Measurements from ENCODE around the gene HPN.
"Not testable (repeated sequence)": the region's sequence is repeated elsewhere in the genome, so short reads cannot be mapped to it uniquely, and the experiment has no call there.

Gene HPN

DNA sequence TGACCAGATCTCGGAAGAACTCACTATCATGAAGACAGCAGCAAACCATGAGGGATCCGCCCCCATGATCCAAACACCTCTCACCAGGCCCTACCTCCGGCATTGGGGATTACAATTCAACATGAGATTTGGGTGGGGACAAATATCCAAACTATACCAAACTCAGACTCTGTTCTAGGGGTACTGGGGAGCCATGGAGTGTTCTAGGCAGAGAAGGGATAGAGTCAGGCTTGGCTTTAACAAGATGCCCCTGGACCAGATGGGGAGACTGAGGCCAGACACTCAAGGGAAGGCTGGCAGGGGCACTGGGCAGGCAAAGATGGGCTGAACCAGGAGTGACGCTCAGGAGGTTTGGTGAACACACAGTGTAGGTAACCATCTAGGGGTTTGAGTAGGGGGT, 23.1 kb upstream of the HPN start:
- H3K4me1 ChIP-seq (ENCODE audit: control insufficient read depth, insufficient read depth, low read length) = no peaks in the 10 kb centered on the region
- H3K36me3 ChIP-seq (ENCODE audit: control insufficient read depth, insufficient read depth, low read length) = peaks cover 97% of the 10 kb centered on the region
- H3K9me3 ChIP-seq (ENCODE audit: control insufficient read depth, insufficient read depth, low read length) = no peaks in the 10 kb centered on the region
- no peak overlapping the region for H3K4me3 ChIP-seq (ENCODE audit: low read depth, low read length)
- H3K9ac ChIP-seq (ENCODE audit: low read depth, low read length) = no peak overlapping the region
- H3K27ac ChIP-seq (ENCODE audit: low read depth, low read length) = no peak overlapping the region
- no peaks in the 10 kb centered on the region for H3K27me3 ChIP-seq (ENCODE audit: control insufficient read depth, insufficient read depth, low read length)

DNA sequence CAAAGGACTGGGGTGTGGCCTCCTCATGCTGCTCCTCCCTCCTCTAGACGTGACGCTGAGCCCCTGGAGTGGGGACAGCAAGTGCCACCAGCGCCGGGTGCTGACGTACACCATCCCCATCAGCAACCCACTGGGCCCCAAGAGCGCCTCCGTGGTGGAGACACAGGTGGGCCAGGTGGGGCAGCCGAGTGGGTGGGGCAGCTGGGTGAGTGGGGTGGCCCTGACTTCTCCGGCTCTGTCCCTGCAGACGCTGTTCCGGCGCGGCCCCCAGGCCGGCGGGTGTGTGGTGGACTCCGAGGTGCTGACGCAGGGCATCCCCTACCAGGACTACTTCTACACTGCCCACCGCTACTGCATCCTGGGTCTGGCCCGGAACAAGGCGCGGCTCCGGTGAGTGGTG, 22.4 kb upstream of the HPN start:
- H3K36me3 ChIP-seq (ENCODE audit: control insufficient read depth, insufficient read depth, low read length) = peaks cover 97% of the 10 kb centered on the region
- no peaks in the 10 kb centered on the region for H3K27me3 ChIP-seq (ENCODE audit: control insufficient read depth, insufficient read depth, low read length)
- H3K9me3 ChIP-seq (ENCODE audit: control insufficient read depth, insufficient read depth, low read length) = no peaks in the 10 kb centered on the region
- no peak overlapping the region for H3K27ac ChIP-seq (ENCODE audit: low read depth, low read length)
- no peaks in the 10 kb centered on the region for H3K4me1 ChIP-seq (ENCODE audit: control insufficient read depth, insufficient read depth, low read length)
- H3K9ac ChIP-seq (ENCODE audit: low read depth, low read length) = no peak overlapping the region
- H3K4me3 ChIP-seq (ENCODE audit: low read depth, low read length) = no peak overlapping the region

DNA sequence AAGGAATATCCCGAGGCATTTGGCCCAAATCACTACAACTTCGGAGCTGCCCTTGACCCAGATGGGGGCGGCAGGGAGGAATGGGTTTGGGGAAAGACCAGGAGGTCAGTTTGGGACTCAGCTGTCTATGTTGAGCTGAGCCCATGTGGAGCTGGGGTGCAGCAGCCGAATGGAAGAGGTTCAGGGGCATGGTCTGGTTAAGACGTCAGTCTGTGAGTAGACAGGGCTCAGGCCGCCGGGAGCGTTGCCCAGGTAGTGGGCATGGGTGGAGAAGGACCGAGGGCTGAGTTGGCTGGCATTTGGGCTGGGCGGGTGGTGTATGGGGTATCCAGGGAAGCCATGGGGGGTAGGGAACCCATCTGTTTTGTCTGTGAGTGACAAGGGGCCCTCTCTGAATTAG, 20.5 kb upstream of the HPN start:
- H3K36me3 ChIP-seq (ENCODE audit: control insufficient read depth, insufficient read depth, low read length) = peaks cover 97% of the 10 kb centered on the region
- no peak overlapping the region for H3K4me3 ChIP-seq (ENCODE audit: low read depth, low read length)
- H3K9ac ChIP-seq (ENCODE audit: low read depth, low read length) = no peak overlapping the region
- H3K9me3 ChIP-seq (ENCODE audit: control insufficient read depth, insufficient read depth, low read length) = no peaks in the 10 kb centered on the region
- H3K27ac ChIP-seq (ENCODE audit: low read depth, low read length) = no peak overlapping the region
- no peaks in the 10 kb centered on the region for H3K4me1 ChIP-seq (ENCODE audit: control insufficient read depth, insufficient read depth, low read length)
- H3K27me3 ChIP-seq (ENCODE audit: control insufficient read depth, insufficient read depth, low read length) = no peaks in the 10 kb centered on the region

DNA sequence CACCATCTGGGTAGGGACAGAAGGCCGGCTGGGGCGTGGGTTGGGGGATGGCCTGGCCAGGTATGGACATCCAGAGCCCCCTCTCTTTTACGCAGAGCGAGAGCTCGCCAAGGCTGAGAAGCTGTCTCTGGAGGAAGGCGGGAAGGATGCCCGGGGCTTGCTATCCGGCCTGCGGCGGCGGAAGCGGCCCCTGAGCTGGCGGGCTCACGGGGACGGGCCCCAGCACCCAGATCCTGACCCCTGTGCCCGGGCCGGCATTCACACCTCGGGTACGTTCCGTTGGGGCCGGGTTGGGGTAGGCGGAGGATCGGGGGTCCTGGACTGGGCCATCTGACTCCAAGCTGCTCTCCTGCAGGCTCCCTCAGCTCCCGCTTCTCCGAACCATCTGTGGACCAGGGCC, 19.9 kb upstream of the HPN start:
- no peak overlapping the region for H3K9ac ChIP-seq (ENCODE audit: low read depth, low read length)
- no peak overlapping the region for H3K27ac ChIP-seq (ENCODE audit: low read depth, low read length)
- H3K27me3 ChIP-seq (ENCODE audit: control insufficient read depth, insufficient read depth, low read length) = no peaks in the 10 kb centered on the region
- no peaks in the 10 kb centered on the region for H3K4me1 ChIP-seq (ENCODE audit: control insufficient read depth, insufficient read depth, low read length)
- peaks cover 98% of the 10 kb centered on the region for H3K36me3 ChIP-seq (ENCODE audit: control insufficient read depth, insufficient read depth, low read length)
- H3K9me3 ChIP-seq (ENCODE audit: control insufficient read depth, insufficient read depth, low read length) = no peaks in the 10 kb centered on the region
- no peak overlapping the region for H3K4me3 ChIP-seq (ENCODE audit: low read depth, low read length)

DNA sequence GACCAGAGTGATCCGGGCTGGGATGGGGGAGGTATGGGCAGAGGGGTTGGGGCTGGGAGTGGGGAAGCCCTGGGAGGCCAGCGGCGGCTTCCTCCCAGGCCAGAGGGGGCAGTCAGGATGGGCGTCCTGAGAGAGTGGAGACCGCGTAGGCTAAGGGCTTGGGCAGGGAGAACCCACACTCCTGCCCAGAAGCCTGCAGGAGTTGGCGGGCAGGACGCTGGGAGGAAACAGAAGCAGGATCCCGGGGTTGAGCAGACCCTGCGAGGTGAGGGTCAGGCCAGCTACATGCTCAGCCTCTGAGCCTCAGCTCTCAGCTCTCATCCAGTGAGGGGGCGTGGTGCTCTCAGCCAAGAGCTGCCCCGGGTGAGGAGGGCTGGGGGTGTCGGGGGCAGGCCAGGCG, 19.1 kb upstream of the HPN start:
- Histone ChIP-seq H3K36me3 (ENCODE audit: control insufficient read depth, insufficient read depth, low read length) (peaks cover 99% of the 10 kb centered on the region), H3K4me1 (ENCODE audit: control insufficient read depth, insufficient read depth, low read length) (no peaks in the 10 kb centered on the region), H3K27ac (ENCODE audit: low read depth, low read length) (no peak overlapping the region), H3K27me3 (ENCODE audit: control insufficient read depth, insufficient read depth, low read length) (no peaks in the 10 kb centered on the region), H3K4me3 (ENCODE audit: low read depth, low read length) (no peak overlapping the region), H3K9ac (ENCODE audit: low read depth, low read length) (no peak overlapping the region), H3K9me3 (ENCODE audit: control insufficient read depth, insufficient read depth, low read length) (no peaks in the 10 kb centered on the region)

DNA sequence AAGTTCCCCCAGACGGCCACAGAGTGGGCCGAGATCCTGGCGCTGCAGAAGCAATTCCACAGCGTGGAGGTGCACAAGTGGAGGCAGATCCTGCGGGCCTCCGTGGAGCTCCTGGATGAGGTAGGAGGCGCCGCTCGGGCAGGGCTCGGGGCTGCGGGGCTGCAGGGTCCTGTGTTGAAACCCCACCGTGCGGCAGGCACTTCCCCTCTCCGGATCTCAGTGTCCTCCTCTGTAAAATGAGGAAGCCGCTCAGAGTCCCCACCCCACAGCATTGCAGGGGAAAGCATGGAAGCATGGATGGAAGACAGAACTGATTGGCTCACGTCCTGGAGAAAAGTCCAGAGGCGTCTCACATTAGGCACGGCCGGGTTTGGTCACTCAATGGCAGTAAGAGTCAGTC, 18.1 kb upstream of the HPN start:
- no peak overlapping the region for H3K4me3 ChIP-seq (ENCODE audit: low read depth, low read length)
- no peak overlapping the region for H3K27ac ChIP-seq (ENCODE audit: low read depth, low read length)
- no peak overlapping the region for H3K9ac ChIP-seq (ENCODE audit: low read depth, low read length)
- H3K9me3 ChIP-seq (ENCODE audit: control insufficient read depth, insufficient read depth, low read length) = no peaks in the 10 kb centered on the region
- peaks cover 98% of the 10 kb centered on the region for H3K36me3 ChIP-seq (ENCODE audit: control insufficient read depth, insufficient read depth, low read length)
- no peaks in the 10 kb centered on the region for H3K27me3 ChIP-seq (ENCODE audit: control insufficient read depth, insufficient read depth, low read length)
- no peaks in the 10 kb centered on the region for H3K4me1 ChIP-seq (ENCODE audit: control insufficient read depth, insufficient read depth, low read length)

DNA sequence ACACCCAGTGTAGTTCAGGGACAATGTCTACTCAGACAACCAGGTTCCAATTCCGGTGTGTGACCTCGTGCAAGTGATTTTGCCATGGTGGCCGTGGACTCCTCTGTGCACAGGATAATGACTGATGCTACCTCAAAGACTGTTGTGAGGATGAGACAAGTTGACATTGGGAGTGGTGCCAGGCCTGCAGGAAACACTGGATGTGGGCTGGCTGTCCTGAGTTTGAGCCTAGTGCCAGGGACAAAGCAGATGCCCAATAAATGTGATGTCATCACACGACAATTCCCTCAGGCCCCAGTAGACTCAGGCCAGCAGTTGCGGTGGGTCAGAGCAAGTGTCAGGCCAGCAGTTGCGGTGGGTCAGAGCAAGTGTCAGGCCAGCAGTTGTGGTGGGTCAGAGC, 17.4 kb upstream of the HPN start:
- no peaks in the 10 kb centered on the region for H3K27me3 ChIP-seq (ENCODE audit: control insufficient read depth, insufficient read depth, low read length)
- no peaks in the 10 kb centered on the region for H3K9me3 ChIP-seq (ENCODE audit: control insufficient read depth, insufficient read depth, low read length)
- H3K4me1 ChIP-seq (ENCODE audit: control insufficient read depth, insufficient read depth, low read length) = no peaks in the 10 kb centered on the region
- H3K36me3 ChIP-seq (ENCODE audit: control insufficient read depth, insufficient read depth, low read length) = peaks cover 91% of the 10 kb centered on the region
- H3K9ac ChIP-seq (ENCODE audit: low read depth, low read length) = no peak overlapping the region
- no peak overlapping the region for H3K4me3 ChIP-seq (ENCODE audit: low read depth, low read length)
- H3K27ac ChIP-seq (ENCODE audit: low read depth, low read length) = no peak overlapping the region

DNA sequence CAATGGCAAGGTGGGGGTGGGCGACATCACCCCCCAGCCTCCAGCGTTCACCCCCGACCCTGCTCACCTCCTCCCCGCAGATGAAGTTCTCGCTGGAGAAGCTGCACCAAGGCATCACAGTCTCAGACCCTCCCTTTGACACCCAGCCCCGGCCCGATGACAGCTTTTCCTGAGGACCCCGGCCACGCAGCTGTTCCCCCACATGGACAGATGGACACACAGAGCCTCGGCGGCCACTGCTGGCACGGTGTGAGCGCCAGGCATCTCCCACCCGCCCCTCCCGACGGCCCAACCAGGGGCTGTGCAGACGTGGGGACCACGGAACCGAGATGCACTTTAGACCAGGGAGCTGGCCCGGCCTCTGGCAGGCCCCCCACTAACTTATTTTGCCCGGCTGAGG, 15.6 kb upstream of the HPN start:
- no peak overlapping the region for H3K27ac ChIP-seq (ENCODE audit: low read depth, low read length)
- no peak overlapping the region for H3K4me3 ChIP-seq (ENCODE audit: low read depth, low read length)
- no peak overlapping the region for H3K9ac ChIP-seq (ENCODE audit: low read depth, low read length)
- H3K36me3 ChIP-seq (ENCODE audit: control insufficient read depth, insufficient read depth, low read length) = peaks cover 73% of the 10 kb centered on the region
- peaks cover 8% of the 10 kb centered on the region; the same call in 1 of the 2 replicates for H3K27me3 ChIP-seq (ENCODE audit: control insufficient read depth, insufficient read depth, low read length)
- no peaks in the 10 kb centered on the region for H3K9me3 ChIP-seq (ENCODE audit: control insufficient read depth, insufficient read depth, low read length)
- no peaks in the 10 kb centered on the region; the same call in 1 of the 2 replicates for H3K4me1 ChIP-seq (ENCODE audit: control insufficient read depth, insufficient read depth, low read length)

DNA sequence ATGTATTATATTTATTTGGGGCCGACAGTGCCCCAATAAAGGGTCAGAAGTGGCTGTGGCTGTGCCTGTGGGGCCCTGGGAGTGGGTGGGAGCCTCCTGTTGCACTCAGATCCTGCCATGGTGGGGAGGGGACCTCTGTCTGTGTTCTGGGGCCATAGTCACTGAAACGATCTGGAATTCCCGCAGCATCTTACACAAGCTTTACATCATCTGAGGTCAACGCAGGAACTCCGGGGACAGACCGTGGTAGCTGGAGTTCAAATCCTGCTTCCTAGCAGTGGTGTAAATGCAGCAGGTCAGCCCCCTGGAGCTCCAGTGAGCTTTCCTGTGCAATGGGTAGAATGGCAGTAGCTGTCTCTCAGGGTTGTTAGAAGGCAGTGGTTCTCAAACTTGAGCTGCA, 15.1 kb upstream of the HPN start:
- H3K4me3 ChIP-seq (ENCODE audit: low read depth, low read length) = no peak overlapping the region
- no peak overlapping the region for H3K9ac ChIP-seq (ENCODE audit: low read depth, low read length)
- H3K27ac ChIP-seq (ENCODE audit: low read depth, low read length) = no peak overlapping the region
- H3K27me3 ChIP-seq (ENCODE audit: control insufficient read depth, insufficient read depth, low read length) = peaks cover 12% of the 10 kb centered on the region
- H3K9me3 ChIP-seq (ENCODE audit: control insufficient read depth, insufficient read depth, low read length) = no peaks in the 10 kb centered on the region
- H3K36me3 ChIP-seq (ENCODE audit: control insufficient read depth, insufficient read depth, low read length) = peaks cover 68% of the 10 kb centered on the region
- no peaks in the 10 kb centered on the region; the same call in none of the 2 replicates for H3K4me1 ChIP-seq (ENCODE audit: control insufficient read depth, insufficient read depth, low read length)

DNA sequence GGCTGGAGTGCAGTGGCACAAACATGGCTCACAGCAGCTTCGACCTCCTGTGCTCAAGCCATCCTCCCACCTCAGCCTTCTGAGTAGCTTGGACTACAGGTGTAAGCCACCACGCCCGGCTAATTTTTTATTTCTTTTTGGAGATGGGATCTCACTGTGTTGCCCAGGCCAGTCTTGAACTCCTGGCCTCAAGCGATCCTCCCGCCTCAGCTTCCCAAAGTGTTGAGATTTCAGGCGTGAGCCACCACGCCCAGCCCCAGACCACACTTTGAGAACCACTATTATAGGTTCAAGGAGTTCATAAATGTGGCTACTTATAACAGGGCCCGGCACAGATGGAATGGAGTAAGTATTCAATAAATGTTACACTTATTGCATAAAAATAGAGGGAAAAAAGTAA, 14.5 kb upstream of the HPN start:
- H3K36me3 ChIP-seq (ENCODE audit: control insufficient read depth, insufficient read depth, low read length) = peaks cover 62% of the 10 kb centered on the region
- peaks cover 18% of the 10 kb centered on the region for H3K27me3 ChIP-seq (ENCODE audit: control insufficient read depth, insufficient read depth, low read length)
- no peak overlapping the region for H3K9ac ChIP-seq (ENCODE audit: low read depth, low read length)
- no peak overlapping the region for H3K27ac ChIP-seq (ENCODE audit: low read depth, low read length)
- no peak overlapping the region for H3K4me3 ChIP-seq (ENCODE audit: low read depth, low read length)
- peaks cover 2% of the 10 kb centered on the region for H3K4me1 ChIP-seq (ENCODE audit: control insufficient read depth, insufficient read depth, low read length)
- H3K9me3 ChIP-seq (ENCODE audit: control insufficient read depth, insufficient read depth, low read length) = no peaks in the 10 kb centered on the region

DNA sequence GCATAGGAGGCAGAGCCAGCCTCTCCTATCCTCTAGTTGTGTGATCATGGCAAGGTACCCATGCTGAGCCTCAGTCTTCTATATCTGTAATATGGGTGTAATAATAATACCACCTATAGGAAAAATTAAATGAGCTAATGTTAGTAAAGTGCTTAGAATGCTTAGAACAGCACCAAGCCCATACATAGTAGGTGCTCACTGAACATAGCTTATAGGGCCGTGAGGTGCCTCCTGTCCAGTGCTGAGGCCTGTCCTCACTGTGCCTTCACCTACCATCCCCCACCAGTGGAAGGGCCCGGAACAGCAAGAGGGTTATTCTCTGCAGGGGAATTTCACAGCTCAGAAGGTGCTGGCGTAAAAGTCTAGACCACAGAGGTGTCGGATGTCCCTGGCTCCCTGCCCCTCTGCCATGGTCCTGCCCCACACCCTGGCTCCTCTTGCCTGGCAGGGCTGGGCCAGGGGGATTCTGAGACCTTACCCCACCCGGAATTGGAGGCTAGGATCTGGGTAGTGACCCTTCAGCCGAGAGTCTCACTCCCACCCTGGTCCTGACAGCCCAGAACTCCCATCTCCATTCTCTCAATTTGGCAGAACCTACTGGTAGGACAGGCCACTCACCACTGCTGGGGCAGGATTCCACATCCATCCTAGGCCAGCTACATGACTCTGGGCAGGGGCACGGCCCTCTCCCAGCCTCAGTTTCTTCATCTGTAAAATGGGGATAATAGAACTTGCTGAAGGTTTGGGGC, 13.5 kb upstream of the HPN start:
- peaks cover 54% of the 10 kb centered on the region for H3K36me3 ChIP-seq (ENCODE audit: control insufficient read depth, insufficient read depth, low read length)
- H3K9ac ChIP-seq (ENCODE audit: low read depth, low read length) = no peak overlapping the region

DNA sequence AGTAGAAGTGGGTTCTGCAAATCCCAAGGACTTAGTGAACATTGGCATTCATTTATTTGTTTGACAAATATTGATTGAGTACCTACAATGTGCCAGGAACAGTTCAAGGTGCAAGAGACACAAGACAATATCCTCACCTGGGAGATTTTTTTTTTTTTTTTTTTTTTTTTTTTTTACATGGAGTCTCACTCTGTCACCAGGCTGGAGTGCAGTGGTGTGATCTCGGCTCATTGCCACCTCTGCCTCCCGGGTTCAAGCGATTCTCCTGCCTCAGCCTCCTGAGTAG, 13.0 kb upstream of the HPN start:
- H3K27me3 ChIP-seq (ENCODE audit: control insufficient read depth, insufficient read depth, low read length) = peaks cover 32% of the 10 kb centered on the region
- not testable (repeated sequence) for H3K4me3 ChIP-seq (ENCODE audit: low read depth, low read length)
- peaks cover 48% of the 10 kb centered on the region for H3K36me3 ChIP-seq (ENCODE audit: control insufficient read depth, insufficient read depth, low read length)

More for the DNA sequence above, 13.5 kb upstream of the HPN start:
- Histone ChIP-seq H3K27ac (ENCODE audit: low read depth, low read length) (no peak overlapping the region), H3K27me3 (ENCODE audit: control insufficient read depth, insufficient read depth, low read length) (peaks cover 28% of the 10 kb centered on the region), H3K4me3 (ENCODE audit: low read depth, low read length) (no peak overlapping the region), H3K4me1 (ENCODE audit: control insufficient read depth, insufficient read depth, low read length) (peaks cover 2% of the 10 kb centered on the region), H3K9me3 (ENCODE audit: control insufficient read depth, insufficient read depth, low read length) (no peaks in the 10 kb centered on the region)

More for the DNA sequence above, 13.0 kb upstream of the HPN start:
- H3K27ac ChIP-seq (ENCODE audit: low read depth, low read length); H3K9ac ChIP-seq (ENCODE audit: low read depth, low read length); H3K9me3 ChIP-seq (ENCODE audit: control insufficient read depth, insufficient read depth, low read length); H3K4me1 ChIP-seq (ENCODE audit: control insufficient read depth, insufficient read depth, low read length): not testable (repeated sequence)
